HG02642 (cell line): ENCODE measurements around the gene DNAH12.
A peak's percentile ranks its signal among the peaks of the same experiment; 100 is the strongest.

Source experiments
- ATAC-seq: cut with Tn5 transposase; IDR thresholded peaks from one replicate; pipeline ENCODE4 v1.9.1; 2021; ENCODE audit warnings: mild to moderate bottlenecking; ENCODE audit not compliant: unreplicated experiment, poor library complexity

The DNAH12 gene, protein sequence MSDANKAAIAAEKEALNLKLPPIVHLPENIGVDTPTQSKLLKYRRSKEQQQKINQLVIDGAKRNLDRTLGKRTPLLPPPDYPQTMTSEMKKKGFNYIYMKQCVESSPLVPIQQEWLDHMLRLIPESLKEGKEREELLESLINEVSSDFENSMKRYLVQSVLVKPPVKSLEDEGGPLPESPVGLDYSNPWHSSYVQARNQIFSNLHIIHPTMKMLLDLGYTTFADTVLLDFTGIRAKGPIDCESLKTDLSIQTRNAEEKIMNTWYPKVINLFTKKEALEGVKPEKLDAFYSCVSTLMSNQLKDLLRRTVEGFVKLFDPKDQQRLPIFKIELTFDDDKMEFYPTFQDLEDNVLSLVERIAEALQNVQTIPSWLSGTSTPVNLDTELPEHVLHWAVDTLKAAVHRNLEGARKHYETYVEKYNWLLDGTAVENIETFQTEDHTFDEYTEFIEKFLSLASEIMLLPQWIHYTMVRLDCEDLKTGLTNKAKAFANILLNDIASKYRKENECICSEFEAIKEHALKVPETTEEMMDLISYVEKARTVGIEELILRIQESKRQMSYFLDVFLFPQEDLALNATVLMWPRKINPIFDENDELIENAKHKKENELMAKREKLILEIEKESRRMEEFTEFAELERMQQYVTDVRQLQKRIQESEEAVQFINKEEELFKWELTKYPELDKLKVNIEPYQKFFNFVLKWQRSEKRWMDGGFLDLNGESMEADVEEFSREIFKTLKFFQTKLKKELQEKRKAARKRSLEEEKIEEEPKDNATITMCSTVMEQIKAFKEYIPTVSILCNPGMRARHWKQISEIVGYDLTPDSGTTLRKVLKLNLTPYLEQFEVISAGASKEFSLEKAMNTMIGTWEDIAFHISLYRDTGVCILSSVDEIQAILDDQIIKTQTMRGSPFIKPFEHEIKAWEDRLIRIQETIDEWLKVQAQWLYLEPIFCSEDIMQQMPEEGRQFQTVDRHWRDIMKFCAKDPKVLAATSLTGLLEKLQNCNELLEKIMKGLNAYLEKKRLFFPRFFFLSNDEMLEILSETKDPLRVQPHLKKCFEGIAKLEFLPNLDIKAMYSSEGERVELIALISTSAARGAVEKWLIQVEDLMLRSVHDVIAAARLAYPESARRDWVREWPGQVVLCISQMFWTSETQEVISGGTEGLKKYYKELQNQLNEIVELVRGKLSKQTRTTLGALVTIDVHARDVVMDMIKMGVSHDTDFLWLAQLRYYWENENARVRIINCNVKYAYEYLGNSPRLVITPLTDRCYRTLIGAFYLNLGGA (N-terminal part only)

GRCh38 chr3:57544181-57545125 lies at the start of gene DNAH12:
Gene DNAH12, minus strand, starts transcription at chr3:57544344. Its CDS starts 1,474 bp downstream, at chr3:57542870.
- ATAC-seq, result no peak

DNA sequence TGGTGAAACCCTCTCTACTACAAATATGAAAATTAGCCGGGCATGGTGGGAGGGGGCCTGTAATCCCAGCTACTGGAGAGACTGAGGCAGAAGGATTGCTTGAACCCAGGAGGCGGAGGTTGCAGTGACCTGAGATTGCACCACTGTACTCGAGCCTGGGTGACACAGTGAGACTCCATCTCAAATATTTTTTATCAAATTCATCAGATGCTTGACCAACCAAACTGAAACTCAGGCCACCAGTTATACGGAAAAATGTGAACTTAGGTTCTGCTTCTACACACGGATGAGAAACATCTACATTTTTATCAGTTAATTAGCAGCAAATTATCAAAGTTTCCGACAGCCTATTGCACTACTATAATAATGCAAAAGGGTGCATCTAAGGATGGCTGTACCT lies 48.2 kb upstream of the DNAH12 start:
- no peak for ATAC-seq

- ATAC-seq, result no peak
These were observed 43.8 kb upstream of the DNAH12 start for GRCh38 chr3:57587905-57588304.

DNA sequence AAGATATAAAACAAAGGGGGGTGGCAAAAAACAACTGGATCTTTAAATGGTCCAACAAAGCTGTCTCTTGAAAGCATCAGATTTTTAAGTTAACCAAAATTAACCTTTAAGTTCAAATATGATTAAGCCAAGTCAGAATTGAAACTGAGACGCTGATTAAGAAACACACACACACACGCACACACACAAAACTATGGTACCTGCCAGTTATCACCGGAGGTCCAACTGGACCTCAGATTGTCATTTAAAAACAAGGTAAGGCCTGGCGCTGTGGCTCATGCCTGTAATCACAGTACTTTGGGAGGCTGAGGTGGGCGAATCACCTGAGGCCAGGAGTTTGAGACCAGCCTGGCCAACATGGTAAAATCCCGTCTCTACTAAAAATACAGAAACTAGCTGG lies 42.6 kb upstream of the DNAH12 start:
- ATAC-seq, result no peak

DNA sequence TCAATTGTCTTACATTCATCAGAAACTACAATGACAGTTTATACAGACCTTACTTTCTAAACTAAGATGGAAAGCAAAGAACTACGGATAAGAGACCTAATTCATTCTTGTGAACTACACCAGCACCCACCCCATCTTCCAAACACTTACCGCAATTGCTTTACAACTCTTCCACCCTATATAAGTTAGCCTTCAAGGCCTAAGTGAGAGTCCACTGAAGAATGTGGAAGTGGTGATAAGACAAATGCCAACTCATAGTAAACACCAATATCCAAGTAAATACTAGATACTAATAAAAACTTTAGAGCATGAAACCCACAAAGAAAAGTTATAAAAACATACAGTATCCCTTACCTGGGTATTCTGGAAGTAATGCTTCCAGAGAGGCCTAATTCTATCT lies 39.4 kb upstream of the DNAH12 start:
- no peak for ATAC-seq

- no peak for ATAC-seq
These were observed 38.5 kb upstream of the DNAH12 start for GRCh38 chr3:57582474-57583168.

DNA sequence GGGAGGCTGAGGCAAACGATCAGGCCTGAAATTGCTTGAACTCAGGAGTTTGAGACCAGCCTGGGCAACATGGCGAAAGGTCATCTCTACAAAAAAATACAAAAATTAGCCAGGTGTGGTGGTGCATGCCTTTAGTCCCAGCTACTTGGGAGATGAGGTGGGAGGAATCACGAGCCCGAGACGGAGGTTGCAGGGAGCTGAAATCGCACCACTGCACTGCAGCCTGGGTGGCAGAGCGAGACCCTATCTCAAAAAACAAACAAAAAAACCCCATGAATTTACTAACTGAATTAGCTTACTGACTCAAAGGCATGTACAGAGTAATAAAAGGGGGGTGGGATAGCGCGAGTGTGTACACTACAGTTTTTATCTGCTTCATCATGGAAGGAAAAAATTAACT lies 33.7 kb upstream of the DNAH12 start:
- ATAC-seq, result no peak

DNA sequence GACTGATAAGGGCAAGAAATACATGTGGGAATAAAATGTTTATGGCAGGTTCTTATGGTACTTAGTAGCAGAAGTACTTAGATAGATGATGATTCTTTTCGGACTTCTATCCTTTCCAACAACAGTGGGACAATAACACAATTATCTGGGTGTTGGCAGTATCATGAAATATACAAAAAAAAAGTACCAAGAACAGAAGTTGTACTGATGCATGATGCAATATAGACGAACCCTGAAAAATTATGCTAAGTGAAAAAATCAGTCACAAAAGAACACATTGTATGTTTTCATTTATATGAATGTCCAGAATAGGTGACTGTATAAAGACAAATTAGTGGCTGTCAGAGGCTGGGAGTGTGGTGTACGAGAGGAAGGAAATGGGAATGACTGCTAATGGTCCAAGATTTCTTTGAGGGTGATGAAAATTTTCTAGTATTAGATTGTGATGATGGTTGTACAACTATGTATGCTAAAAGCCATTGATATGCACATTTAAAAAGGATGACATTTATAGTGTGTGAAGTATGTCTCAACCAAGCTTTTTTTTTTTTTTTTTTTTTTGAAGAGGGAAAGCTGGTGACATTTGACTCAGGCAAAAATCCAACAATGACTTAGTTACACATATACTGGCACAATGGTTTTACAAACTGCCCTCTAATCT lies 32.0 kb upstream of the DNAH12 start:
- no peak for ATAC-seq

DNA sequence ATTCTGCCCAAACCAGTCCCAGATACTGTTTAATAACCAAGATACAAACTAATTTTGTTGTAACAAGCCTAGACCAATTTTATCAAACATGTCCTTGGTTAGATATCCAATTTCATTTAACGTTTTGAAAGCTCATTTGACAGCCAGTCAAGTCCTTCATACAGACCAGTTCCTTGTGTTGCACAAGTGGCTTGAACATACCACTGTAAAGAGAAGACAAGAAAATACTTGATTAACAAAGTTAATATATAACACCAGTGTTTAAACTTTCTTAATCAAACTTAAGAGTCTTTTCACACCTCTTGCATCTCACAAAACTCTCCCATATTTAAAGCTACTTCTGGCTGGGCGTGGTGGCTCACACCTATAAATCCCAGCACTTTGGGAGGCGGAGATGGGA lies 28.0 kb upstream of the DNAH12 start:
- no peak for ATAC-seq

- no peak for ATAC-seq
These were observed 26.7 kb upstream of the DNAH12 start for GRCh38 chr3:57570878-57571277.

DNA sequence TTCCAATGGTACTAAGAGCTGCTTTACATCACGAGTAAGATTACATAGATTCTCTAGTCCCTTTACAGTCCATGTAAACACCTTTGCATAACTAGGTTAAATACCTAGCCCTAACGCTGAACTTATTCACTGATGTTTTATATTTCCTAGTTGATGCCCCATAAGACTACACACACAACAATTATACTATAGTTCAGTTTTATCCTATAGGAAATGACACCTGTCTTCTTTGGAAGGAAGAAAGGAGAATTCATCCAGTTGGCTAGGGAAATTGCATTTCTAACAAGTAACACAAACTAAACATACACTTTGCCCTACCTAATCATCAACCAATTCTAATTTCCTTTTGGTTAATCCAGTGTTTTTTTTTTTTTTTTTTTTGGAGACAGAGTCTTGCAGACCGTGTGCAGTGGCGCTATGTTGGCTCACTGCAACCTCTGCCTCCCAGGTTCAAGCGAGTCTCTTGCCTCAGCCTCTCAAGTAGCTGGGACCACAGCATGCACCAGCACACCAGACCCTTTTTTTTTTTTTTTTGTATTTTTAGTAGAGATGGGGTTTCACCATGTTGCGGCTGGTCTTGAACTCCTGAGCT lies 25.8 kb upstream of the DNAH12 start:
- ATAC-seq, result no peak

DNA sequence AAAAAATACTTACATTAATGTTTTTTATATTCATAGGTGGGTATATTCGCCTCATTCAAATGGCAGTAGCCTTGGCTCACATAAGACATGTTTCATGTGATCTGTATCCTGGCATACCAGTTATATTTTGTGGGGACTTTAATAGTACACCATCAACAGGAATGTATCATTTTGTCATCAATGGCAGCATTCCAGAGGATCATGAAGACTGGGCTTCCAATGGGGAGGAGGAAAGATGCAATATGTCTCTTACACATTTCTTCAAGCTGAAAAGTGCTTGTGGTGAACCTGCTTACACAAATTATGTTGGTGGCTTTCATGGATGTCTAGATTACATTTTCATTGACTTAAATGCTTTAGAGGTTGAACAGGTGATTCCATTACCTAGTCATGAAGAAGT lies 15.4 kb upstream of the DNAH12 start:
- ATAC-seq, result no peak

DNA sequence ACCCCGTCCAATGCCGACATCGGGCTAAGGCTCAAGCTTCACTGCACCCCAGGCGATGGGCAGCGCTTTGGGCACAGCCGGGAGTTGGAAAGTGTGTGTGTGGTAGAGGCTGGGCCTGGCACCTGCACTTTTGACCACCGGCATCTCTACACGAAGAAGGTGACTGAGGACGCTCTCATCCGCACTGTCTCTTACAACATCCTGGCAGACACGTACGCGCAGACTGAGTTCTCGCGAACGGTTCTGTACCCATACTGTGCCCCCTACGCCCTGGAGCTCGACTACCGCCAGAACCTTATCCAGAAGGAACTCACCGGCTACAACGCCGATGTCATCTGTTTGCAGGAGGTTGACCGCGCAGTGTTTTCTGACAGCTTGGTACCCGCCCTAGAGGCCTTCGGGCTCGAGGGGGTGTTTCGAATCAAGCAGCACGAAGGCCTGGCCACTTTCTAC lies 13.0 kb upstream of the DNAH12 start:
- ATAC-seq, result peak; percentile 14

DNA sequence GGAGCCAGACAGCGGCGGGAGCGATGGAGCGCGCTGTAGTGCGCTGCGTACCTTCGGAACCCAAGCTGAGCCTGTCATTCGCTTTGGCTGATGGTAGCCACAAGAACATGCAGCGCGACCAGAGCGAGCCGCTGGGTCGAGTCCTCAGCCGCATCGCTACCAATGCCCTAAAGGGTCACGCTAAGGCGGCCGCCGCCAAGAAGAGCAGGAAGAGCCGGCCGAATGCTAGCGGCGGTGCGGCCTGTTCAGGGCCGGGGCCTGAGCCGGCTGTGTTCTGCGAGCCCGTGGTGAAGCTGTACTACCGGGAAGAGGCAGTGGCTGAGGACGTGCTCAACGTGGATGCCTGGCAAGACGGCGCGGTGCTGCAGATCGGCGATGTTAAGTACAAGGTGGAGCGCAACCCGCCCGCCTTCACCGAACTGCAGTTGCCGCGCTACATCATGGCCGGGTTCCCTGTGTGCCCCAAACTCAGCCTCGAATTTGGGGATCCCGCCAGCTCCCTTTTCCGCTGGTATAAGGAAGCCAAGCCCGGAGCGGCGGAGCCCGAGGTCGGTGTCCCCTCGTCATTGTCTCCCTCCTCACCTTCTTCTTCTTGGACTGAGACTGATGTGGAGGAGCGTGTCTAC lies 12.4 kb upstream of the DNAH12 start:
- peak; percentile 34 for ATAC-seq

GRCh38 chr3:57555738-57556458 lies 11.8 kb upstream of the DNAH12 start, which contains the start of gene PDE12:
Gene PDE12, plus strand, starts transcription at chr3:57556274. Its CDS starts 106 bp downstream, at chr3:57556380.
- peak; percentile 88 for ATAC-seq

DNA sequence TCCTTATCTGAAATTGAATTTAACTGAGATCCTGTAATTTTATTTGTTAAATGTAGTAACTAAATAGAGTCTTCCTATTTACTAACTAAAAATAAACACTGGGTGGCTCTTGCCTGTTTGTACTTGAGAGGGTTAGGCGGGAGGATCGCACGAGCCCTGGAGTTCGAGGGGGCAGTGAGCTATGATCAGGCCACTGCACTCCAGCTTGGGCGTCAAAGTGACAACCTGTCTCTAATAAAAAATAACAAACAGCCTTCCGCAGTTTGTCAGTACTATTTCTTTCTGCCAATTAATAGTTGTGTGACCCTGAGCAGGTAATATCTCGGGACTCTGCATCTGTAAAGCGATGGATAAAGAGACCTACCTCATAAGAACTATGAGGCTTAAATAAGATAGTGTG lies 11.2 kb upstream of the DNAH12 start:
- ATAC-seq, result no peak

DNA sequence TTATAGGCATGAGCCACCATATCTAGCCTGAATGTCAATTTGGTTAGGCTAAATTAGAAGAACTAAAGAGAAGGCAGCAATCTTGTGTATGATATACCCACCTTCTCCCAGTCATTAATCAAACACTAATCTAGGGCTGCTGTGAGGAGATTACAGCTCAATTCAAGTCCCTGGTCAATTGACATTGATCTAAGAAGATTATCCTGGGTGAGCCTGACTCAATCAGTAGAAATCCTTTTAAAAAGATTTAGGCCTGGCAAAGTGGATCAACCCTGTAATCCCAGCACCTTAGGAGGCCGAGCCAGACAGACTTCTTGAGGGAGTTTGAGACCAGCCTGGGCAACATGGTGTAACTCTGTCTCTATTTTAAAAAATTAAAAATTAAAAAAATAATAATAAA lies 2.5 kb upstream of the DNAH12 start:
- no peak for ATAC-seq
